Measurements from ENCODE around the gene PACRG.

PACRG gene

GRCh38 chr6:163335056-163335455 lies 607.3 kb downstream of the PACRG start:
- no peak for DNase-seq (ENCODE audit: low spot score)

- DNase-seq (ENCODE audit: low spot score): no peak
Observed at GRCh38 chr6:163335671-163336545, 608.1 kb downstream of the PACRG start.

GRCh38 chr6:163336961-163337360 lies 609.2 kb downstream of the PACRG start:
- DNase-seq (ENCODE audit: low spot score): no peak

- no peak for DNase-seq (ENCODE audit: low spot score)
Observed at GRCh38 chr6:163337958-163338357, 610.2 kb downstream of the PACRG start.

GRCh38 chr6:163338671-163339405 lies 611.1 kb downstream of the PACRG start:
- DNase-seq (ENCODE audit: low spot score): no peak

DNA sequence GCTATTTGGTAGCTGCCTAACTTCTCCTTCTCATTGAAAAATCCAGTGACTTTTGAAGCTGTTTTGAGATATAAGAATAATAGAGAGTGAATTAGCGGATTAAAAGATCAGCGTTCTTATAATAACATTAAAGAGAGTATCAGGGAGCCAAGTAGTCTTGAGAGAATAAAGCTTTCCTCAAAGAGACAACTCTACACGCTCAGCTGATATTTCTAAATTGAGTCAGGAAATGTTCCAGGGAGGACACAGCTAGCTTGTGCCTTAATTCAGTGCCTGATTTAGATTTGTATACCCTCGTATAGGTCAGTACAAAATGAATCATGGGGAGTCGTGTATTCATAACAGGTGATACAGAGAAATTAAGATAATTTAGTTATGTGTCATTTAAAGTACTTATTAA lies 611.7 kb downstream of the PACRG start:
- DNase-seq (ENCODE audit: low spot score): no peak

DNA sequence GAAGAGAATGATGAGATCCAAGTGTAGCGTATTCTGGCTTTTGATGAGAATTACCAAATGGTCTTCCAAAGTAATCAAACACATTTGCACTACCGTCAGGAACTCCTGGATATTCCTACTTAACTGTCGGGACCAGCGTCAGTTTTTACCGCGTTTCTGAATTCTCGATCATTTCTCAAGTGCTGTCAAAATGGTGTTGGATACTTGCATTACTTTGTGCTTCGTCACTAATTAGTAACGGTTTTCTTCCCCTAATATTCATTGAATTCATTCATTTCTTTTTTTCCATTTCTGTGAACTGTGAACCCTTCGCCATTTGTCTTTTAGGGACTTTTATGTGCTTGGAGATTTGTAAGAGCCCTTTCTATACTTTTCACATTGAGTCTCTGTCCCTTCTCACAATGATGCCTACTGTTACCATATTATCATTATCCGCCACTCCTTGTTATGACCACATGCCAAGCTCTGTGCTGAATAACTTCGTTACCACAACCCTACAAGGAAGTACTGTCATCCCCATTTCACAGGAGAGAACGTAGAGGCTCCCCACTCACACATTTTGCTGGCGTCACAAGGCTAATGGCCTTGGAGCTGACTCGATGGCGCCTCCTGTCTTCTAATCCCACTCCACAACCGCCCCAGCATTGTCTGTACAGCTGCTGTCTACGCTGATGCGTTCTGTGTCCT lies 612.6 kb downstream of the PACRG start:
- DNase-seq (ENCODE audit: low spot score): no peak

- DNase-seq (ENCODE audit: low spot score): no peak
Observed at GRCh38 chr6:163341224-163342061, 613.7 kb downstream of the PACRG start.

GRCh38 chr6:163342571-163343539 lies 615.1 kb downstream of the PACRG start:
- DNase-seq (ENCODE audit: low spot score): no peak

DNA sequence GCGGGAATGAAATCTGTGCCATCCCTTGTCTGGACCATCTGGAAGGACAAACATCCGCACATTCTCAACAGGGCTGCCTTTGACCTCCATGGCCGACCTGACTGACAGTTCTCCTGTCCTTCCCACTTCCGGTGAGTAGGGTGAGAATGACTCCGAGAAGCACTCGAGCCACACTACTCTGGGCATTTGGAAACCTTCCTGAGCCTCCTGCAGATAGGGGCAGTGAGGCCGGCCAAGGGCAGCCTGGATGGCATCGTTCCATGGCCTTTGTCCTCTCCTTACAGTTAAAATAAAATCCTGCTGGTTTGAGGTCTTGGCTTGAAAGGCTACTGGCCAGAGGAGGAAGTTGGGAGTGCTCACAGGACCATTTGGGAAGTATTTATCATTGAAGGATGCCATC lies 615.8 kb downstream of the PACRG start:
- DNase-seq (ENCODE audit: low spot score): no peak

- DNase-seq (ENCODE audit: low spot score): no peak
Observed at GRCh38 chr6:163344411-163344810, 616.6 kb downstream of the PACRG start.

DNA sequence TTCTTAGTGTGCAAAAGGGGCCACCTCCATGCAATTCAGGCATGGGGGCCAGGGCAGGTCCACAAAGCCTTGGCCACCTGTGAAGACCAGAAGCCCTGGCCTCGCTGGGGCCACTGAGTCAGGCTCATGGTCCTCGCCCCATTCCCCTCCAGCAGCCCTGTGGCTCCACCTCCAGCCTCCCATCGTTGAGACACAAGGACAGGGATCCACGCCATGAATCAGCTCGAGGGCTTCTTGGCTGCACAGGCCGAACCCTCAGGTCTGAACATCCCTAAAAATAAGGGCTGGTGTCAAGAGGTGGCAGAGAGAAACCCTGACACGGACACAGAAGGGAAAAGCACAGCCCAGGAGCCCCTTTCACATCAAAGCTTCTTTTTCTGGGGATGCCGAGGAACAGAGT lies 618.2 kb downstream of the PACRG start:
- DNase-seq (ENCODE audit: low spot score): no peak

DNA sequence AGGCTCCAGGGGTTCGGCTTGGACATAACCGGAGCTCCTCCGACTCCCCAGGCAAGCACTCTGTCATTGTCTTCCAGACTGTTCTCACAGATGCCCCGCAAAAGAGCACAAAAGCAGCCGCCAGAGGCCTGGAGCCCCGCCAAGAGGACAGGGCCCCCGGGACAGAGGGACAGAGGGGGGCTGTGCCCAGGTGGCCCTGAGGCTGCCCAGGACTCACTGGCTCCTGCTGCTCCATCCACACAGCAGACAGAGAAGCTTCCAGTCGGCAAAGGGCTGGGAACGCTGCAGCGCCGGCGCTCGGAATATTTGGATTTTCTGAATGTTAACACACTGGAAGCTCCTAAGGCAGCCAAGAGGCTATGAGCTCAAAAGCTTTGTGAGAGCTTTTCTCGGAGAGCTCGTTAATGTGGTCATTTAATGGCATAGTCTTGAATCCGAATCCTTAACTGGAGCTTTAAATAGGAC lies 618.8 kb downstream of the PACRG start:
- DNase-seq (ENCODE audit: low spot score): no peak

DNA sequence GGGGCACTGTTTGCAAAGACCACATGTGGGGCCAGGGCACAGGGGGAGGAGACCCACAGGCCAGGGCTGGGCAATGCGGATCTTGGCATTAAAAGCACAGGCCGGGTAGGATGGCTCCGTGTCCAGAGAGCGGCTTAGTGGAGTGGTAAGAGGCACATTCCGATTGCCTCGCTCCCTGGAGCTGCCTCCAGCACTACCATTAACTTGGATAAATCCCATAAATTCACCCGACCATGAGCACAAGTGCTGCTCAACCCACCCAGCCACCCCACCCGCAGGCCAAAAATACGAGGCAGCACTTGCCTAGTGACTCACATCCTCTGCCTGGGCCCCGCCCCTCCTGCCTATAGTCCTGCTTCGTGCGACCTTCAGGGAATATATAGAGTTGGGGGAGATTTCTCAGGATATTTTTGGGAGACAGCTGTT lies 619.3 kb downstream of the PACRG start:
- DNase-seq (ENCODE audit: low spot score): no peak

DNA sequence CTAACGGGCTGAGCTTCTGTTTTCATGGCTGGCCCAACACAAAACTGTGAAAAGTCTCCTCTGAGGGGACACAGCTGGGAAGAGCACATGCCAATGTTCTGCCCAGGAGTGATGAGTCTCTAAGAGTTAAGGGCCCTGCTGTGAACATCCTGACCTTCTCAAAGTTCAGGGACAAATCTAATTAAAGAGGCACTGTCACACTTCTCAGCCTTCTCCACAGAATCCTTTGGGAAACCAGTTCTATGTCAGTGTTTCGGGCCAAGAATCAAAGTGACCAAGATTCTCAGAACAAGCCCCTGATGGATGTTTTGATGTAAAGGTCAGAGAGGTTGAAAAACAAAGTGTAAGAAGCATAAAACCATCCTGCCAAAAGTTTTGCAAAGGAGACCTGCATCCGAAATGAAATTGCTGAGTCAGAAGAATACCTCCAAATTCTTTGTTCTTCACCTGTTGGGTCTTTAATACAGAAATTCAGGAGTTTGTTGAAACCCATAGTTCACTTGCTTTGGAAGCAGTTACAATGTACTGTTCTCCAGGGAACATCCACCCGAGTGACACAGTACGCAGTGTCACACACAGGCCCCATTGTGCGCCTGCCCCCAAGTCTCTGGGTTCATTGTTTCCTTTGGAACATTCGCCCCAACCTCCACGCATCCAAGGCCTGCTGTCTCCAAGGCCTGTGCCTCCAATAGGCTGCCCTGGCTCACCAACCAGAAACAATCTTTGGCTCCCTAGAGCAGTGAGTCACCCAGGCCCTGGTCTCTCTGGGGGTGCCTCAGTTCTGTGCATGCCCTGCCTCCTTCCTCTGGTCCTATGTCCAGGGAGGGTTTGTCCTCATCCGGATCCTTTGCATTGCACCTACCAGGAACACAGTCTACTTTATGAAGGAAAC lies 621.3 kb downstream of the PACRG start:
- DNase-seq (ENCODE audit: low spot score): no peak

DNA sequence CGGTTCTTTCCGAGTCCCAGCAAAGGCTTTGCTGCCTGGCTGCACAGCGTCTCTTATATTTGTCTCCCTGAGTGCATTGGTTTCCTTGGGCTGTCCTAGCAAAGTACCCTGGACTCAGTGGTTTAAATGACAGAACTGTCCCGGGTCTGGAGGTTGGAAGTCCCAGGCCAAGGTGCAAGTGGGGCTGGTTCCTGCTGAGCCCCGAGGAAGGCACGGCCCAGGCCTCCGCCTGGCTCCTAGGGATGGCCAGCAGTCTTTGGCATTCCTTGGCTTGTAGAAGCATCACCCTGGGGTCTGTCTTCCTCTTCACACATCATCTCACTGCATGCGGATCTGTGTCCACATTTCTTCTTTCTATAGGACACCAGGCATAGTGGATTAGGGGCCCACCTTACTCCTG lies 621.9 kb downstream of the PACRG start:
- DNase-seq (ENCODE audit: low spot score): no peak

DNA sequence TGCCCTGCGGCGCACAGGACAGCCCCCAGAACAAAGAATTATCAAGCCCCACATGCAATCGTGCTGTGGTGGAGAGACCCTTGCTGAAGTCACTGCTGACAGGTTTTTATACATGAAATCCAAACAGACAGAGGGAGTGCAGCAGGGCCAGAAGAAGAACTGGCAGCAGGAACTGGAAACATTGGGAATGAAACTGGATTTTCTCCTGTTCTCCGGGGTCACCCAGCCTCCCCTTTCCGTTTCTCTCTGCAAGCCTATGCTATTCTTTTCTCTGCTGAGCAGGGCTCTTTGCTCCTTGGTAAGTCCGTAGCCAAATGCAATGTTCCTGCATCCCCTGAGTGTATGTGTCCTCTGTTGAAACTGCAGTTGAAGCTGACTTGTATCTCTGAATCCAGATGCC lies 623.2 kb downstream of the PACRG start:
- DNase-seq (ENCODE audit: low spot score): no peak

GRCh38 chr6:163352011-163352685 lies 624.4 kb downstream of the PACRG start:
- no peak for DNase-seq (ENCODE audit: low spot score)

GRCh38 chr6:163352966-163353365 lies 625.2 kb downstream of the PACRG start:
- no peak for DNase-seq (ENCODE audit: low spot score)
